ENCODE results near the gene TP63.

Gene TP63

GRCh38 chr3:189622629-189623028, 8.6 kb upstream of the TP63 start:
- no peak for TF ChIP-seq POLR2A (IDR thresholded peaks at IDR 0.05; ENCODE audit: low read depth, low read length)
- no peak for TF ChIP-seq PAX5 (IDR thresholded peaks at IDR 0.05; ENCODE audit: insufficient read depth, low read length, severe bottlenecking)
- TF ChIP-seq TAF1 (IDR thresholded peaks at IDR 0.05; ENCODE audit: low read depth, low read length): no peak
- no peak for TF ChIP-seq SPI1 (IDR thresholded peaks at IDR 0.05; ENCODE audit: low read depth, low read length)
- TF ChIP-seq POLR2AphosphoS5 (IDR thresholded peaks at IDR 0.05; ENCODE audit: low read depth, low read length): no peak
- no peak for TF ChIP-seq POU2F2 (IDR thresholded peaks at IDR 0.05; ENCODE audit: low read depth, low read length)
- DNase-seq (ENCODE audit: insufficient read length, low spot score) (no peak), FAIRE-seq (no peak)

- DNase-seq (ENCODE audit: insufficient read length, low spot score): no peak
- no peak for FAIRE-seq
- TF ChIP-seq POLR2A (IDR thresholded peaks at IDR 0.05; ENCODE audit: low read depth, low read length): no peak
- TF ChIP-seq PAX5 (IDR thresholded peaks at IDR 0.05; ENCODE audit: insufficient read depth, low read length, severe bottlenecking): no peak
- TF ChIP-seq POLR2AphosphoS5 (IDR thresholded peaks at IDR 0.05; ENCODE audit: low read depth, low read length): no peak
Measured at GRCh38 chr3:189624130-189624529, 7.1 kb upstream of the TP63 start.

- TF ChIP-seq POU2F2 (IDR thresholded peaks at IDR 0.05; ENCODE audit: low read depth, low read length) (no peak), POLR2A (IDR thresholded peaks at IDR 0.05; ENCODE audit: low read depth, low read length) (no peak), POLR2AphosphoS5 (IDR thresholded peaks at IDR 0.05; ENCODE audit: low read depth, low read length) (no peak), SPI1 (IDR thresholded peaks at IDR 0.05; ENCODE audit: low read depth, low read length) (no peak), TAF1 (IDR thresholded peaks at IDR 0.05; ENCODE audit: low read depth, low read length) (no peak), PAX5 (IDR thresholded peaks at IDR 0.05; ENCODE audit: insufficient read depth, low read length, severe bottlenecking) (no peak)
- FAIRE-seq: no peak
- no peak for DNase-seq (ENCODE audit: insufficient read length, low spot score)
Measured at GRCh38 chr3:189625071-189625470, 6.1 kb upstream of the TP63 start.

GRCh38 chr3:189625572-189625971, 5.6 kb upstream of the TP63 start:
- FAIRE-seq: peak; percentile 33
- DNase-seq (ENCODE audit: insufficient read length, low spot score): no peak
- TF ChIP-seq TAF1 (IDR thresholded peaks at IDR 0.05; ENCODE audit: low read depth, low read length) (no peak), POLR2AphosphoS5 (IDR thresholded peaks at IDR 0.05; ENCODE audit: low read depth, low read length) (no peak), POU2F2 (IDR thresholded peaks at IDR 0.05; ENCODE audit: low read depth, low read length) (no peak)

GRCh38 chr3:189626286-189626685, 4.9 kb upstream of the TP63 start:
- DNase-seq (ENCODE audit: insufficient read length, low spot score) (no peak), FAIRE-seq (no peak)
- TF ChIP-seq POLR2A (IDR thresholded peaks at IDR 0.05; ENCODE audit: low read depth, low read length): no peak
- TF ChIP-seq TAF1 (IDR thresholded peaks at IDR 0.05; ENCODE audit: low read depth, low read length): no peak
- no peak for TF ChIP-seq POU2F2 (IDR thresholded peaks at IDR 0.05; ENCODE audit: low read depth, low read length)
- no peak for TF ChIP-seq PAX5 (IDR thresholded peaks at IDR 0.05; ENCODE audit: insufficient read depth, low read length, severe bottlenecking)
- TF ChIP-seq POLR2AphosphoS5 (IDR thresholded peaks at IDR 0.05; ENCODE audit: low read depth, low read length): no peak
- no peak for TF ChIP-seq SPI1 (IDR thresholded peaks at IDR 0.05; ENCODE audit: low read depth, low read length)

GRCh38 chr3:189629803-189630455, 1.3 kb upstream of the TP63 start:
- TF ChIP-seq SPI1 (IDR thresholded peaks at IDR 0.05; ENCODE audit: low read depth, low read length) (no peak), POLR2A (IDR thresholded peaks at IDR 0.05; ENCODE audit: low read depth, low read length) (no peak), POU2F2 (IDR thresholded peaks at IDR 0.05; ENCODE audit: low read depth, low read length) (no peak), POLR2AphosphoS5 (IDR thresholded peaks at IDR 0.05; ENCODE audit: low read depth, low read length) (no peak), PAX5 (IDR thresholded peaks at IDR 0.05; ENCODE audit: insufficient read depth, low read length, severe bottlenecking) (no peak)
- FAIRE-seq (no peak), DNase-seq (ENCODE audit: insufficient read length, low spot score) (no peak)

GRCh38 chr3:189630767-189631372, 319 bp upstream of the TP63 start:
- FAIRE-seq: peak; percentile 82
- no peak for DNase-seq (ENCODE audit: insufficient read length, low spot score)
- peak; percentile 42 for TF ChIP-seq SPI1 (IDR thresholded peaks at IDR 0.05; ENCODE audit: low read depth, low read length)
- no peak for TF ChIP-seq PAX5 (IDR thresholded peaks at IDR 0.05; ENCODE audit: insufficient read depth, low read length, severe bottlenecking)
- no peak for TF ChIP-seq POLR2A (IDR thresholded peaks at IDR 0.05; ENCODE audit: low read depth, low read length)

GRCh38 chr3:189631409-189631808, 220 bp downstream of the TP63 start:
- no peak for DNase-seq (ENCODE audit: insufficient read length, low spot score)
- TF ChIP-seq PAX5 (IDR thresholded peaks at IDR 0.05; ENCODE audit: insufficient read depth, low read length, severe bottlenecking): no peak
- FAIRE-seq: peak; percentile 48

GRCh38 chr3:189632242-189632641, 1.1 kb downstream of the TP63 start:
- DNase-seq (ENCODE audit: insufficient read length, low spot score) (no peak), FAIRE-seq (peak; percentile 74)
- no peak for TF ChIP-seq TAF1 (IDR thresholded peaks at IDR 0.05; ENCODE audit: low read depth, low read length)

GRCh38 chr3:189635339-189635738, 4.2 kb downstream of the TP63 start:
- no peak for DNase-seq (ENCODE audit: insufficient read length, low spot score)
- no peak for FAIRE-seq
- TF ChIP-seq TAF1 (IDR thresholded peaks at IDR 0.05; ENCODE audit: low read depth, low read length): no peak
- TF ChIP-seq POLR2AphosphoS5 (IDR thresholded peaks at IDR 0.05; ENCODE audit: low read depth, low read length): no peak
- no peak for TF ChIP-seq PAX5 (IDR thresholded peaks at IDR 0.05; ENCODE audit: insufficient read depth, low read length, severe bottlenecking)
- TF ChIP-seq POU2F2 (IDR thresholded peaks at IDR 0.05; ENCODE audit: low read depth, low read length): no peak
- TF ChIP-seq SPI1 (IDR thresholded peaks at IDR 0.05; ENCODE audit: low read depth, low read length): no peak
- TF ChIP-seq POLR2A (IDR thresholded peaks at IDR 0.05; ENCODE audit: low read depth, low read length): no peak

GRCh38 chr3:189636048-189636447, 4.9 kb downstream of the TP63 start:
- FAIRE-seq: no peak
- no peak for TF ChIP-seq POLR2AphosphoS5 (IDR thresholded peaks at IDR 0.05; ENCODE audit: low read depth, low read length)
- TF ChIP-seq PAX5 (IDR thresholded peaks at IDR 0.05; ENCODE audit: insufficient read depth, low read length, severe bottlenecking): no peak
- no peak for TF ChIP-seq POLR2A (IDR thresholded peaks at IDR 0.05; ENCODE audit: low read depth, low read length)
- TF ChIP-seq SPI1 (IDR thresholded peaks at IDR 0.05; ENCODE audit: low read depth, low read length): no peak
- TF ChIP-seq POU2F2 (IDR thresholded peaks at IDR 0.05; ENCODE audit: low read depth, low read length): no peak
- TF ChIP-seq TAF1 (IDR thresholded peaks at IDR 0.05; ENCODE audit: low read depth, low read length): no peak
- no peak for DNase-seq (ENCODE audit: insufficient read length, low spot score)

Measured in GM12891 (cell line).